Muscle of back (tissue), 11 donors: ENCODE results near the gene DUXB. TPM values are rescaled to one million over a fixed set of nuclear protein-coding genes. Genes with fewer than 3 reads are reported as not detected.

ENCODE experiments used
- DNase-seq, 3 donors: peaks; one replicate each; pipeline versions ENCODE4 v3.0.0 to v3.0.0-alpha.2; 2013
- polyA plus RNA-seq, 10 donors: library from polyadenylated mRNA; unstranded; fragments of 120-200 nt; gene quantifications; one replicate each; pipeline ENCODE4 v1.2.1, GENCODE V29; 2013; ENCODE audit not compliant: insufficient read length in 10 of 10

Gene DUXB
- polyA plus RNA-seq, 10 donors, result not detected

DNA sequence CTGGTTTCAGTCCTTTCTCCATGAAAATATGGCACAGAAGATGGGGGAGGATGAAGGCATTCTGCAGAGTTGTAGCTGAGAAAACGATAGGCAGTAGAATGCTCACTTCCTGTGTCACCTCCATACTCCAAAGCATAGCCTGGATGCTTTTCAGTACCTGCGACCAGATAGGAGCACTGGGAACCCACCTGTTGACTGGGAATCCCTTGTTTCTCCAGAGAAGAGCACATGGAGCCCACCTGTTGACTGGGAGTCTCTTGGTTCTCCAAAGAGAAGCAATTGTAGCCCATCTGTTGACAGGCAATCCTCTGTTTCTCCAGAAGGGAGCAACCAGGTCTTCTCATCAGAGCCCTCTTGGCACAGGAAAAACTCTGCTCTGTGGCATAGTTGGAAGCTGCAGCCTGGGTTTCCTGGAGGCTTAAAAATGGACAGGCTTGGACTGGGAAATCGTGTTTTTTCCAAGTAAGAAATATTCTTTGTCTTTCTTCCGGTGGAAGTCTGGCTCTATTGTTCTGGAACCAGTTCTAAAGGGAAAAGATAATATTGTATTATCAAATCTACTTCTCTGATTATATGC, 40.4 kb downstream of the DUXB start:
- DNase-seq, result no peak

DNA sequence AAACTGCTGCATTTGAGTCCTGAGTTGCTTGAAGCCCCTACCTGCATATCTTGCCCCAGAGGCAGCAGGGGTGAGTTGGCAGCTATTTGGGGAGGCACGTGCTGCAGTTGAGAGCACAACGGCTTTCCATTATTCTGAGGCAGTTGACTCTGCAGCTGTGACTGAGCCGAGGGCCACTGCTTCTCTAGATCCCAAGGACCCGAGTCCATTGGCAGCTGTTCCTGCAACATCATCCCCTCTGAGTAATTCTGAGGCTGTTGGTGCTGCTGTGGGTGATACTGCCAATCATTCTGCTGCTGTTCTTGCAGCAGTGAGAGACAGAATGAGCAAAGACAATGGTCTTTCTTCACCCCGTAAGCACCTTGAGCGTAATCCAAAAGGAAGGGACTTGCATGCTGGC, 40.9 kb downstream of the DUXB start:
- DNase-seq, result no peak

DNA sequence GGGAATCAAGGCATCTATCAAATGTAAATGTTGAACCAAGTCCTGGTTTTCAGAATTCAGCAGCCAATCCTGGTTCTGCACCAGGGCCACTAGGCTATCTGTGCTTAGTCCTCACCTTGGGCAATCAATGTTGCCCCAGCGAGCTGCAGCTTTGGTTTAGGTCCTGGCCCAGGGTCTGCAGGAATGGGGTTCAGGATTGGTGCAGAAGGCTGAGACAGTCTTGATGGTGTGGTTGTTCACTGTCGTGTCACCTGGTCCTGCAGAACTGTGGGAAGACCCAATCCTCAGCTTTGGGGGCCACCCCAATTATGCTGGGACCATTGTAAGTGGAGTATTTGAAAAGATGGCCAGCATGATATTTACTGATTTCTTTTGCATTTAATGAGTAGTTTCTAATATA, 43.1 kb downstream of the DUXB start:
- no peak for DNase-seq

GRCh38 chr16:75653922-75654321, 47.3 kb downstream of the DUXB start:
- no peak for DNase-seq

DNA sequence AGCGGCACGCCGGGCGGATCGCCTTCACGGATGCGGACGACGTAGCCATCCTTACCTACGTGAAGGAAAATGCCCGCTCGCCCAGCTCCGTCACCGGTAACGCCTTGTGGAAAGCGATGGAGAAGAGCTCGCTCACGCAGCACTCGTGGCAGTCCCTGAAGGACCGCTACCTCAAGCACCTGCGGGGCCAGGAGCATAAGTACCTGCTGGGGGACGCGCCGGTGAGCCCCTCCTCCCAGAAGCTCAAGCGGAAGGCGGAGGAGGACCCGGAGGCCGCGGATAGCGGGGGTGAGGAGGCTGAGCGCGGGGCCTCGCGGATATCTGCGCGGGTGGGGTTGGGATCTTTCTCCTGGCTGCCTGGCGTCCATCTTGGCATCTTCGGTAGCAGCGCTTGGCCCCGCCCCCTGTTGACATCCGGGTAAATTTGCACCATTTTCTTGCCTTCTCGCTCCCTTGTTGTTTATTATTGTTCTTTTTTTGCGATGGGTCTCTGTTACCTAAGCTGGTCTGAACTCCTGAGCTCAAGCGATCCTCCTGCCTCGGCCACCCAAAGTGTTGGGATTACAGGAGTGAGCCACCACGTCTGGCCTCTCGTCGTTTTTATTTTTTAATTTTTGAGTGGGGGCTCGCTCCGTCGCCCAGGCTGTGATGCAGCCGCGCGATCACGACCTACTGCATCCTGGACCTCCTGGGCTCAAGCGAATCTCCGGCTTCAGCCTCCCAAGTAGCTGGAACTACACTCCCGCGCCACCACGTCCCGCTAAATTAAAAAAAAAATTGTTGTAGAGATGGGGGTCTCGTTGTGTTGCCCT, 52.8 kb downstream of the DUXB start:
- peak; percentile 75 to 96 (median 90) for DNase-seq

DNA sequence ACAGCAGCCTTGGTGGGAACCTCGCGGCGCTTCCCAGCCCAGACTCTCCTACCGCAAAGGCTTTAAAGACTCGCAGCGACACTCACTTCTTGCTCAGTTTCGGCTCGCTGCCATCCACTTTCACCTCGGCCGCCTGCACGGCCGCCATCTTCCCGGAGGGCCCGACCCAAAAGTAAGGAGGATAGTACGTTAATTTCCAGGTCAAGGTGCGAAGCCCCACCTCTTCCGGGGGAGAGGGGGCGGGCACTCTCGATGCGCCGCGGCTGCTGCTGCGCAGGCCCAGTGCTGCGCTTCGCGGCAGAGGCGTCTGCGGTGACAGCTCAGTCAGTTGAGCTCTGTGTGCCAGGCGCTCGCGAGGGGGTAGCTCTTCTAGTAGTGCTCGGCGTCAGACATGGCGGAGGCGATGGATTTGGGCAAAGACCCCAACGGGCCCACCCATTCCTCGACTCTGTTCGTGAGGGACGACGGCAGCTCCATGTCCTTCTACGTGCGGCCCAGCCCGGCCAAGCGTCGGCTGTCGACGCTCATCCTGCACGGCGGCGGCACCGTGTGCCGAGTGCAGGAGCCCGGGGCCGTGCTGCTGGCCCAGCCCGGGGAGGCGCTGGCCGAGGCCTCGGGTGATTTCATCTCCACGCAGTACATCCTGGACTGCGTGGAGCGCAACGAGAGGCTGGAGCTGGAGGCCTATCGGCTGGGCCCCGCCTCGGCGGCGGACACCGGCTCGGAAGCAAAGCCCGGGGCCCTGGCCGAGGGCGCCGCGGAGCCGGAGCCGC, 53.6 kb downstream of the DUXB start, which contains the start of the genes KARS1 and TERF2IP:
KARS1 (minus strand) TSS at position 174 of the 773 bp plus-strand sequence; CDS start at position 148, 26 bp downstream.
TERF2IP (plus strand) TSS at position 282 of the 773 bp plus-strand sequence; CDS start at position 392, 110 bp downstream.
- peak; percentile 95 to 98 (median 96) for DNase-seq

DNA sequence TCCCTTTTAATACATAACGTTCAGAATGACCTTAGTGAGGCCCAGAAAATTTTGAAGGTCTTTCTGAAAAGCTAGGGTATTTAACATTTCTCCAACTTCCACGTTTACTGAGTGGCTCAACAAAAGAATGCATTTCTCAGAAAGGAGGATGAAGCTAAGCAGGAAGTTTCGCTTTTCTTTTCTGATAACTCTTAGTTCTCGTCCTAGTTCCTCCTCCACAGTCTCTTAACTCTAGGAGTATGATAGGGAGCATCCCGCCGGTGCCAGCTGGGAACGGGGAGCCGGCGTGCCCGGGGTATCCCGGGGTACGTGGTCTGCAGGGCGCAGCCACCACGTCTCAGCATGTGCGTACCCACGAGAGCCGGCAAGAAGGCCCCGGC, 54.2 kb downstream of the DUXB start:
- DNase-seq, result peak in 1 of 3 donors; percentile 6

- no peak for DNase-seq
Observed at GRCh38 chr16:75644240-75645012, 56.8 kb downstream of the DUXB start.

Other genes starting within 250 kb of the DUXB start
- 10 to 100 TPM; 12.0 to 24.5 (median 19.6) TPM for gene TMEM170A, start 236.8 kb downstream of the DUXB start, polyA plus RNA-seq
- gene CHST6, start 206.0 kb downstream of the DUXB start, polyA plus RNA-seq, result 1 to 10 TPM; 1.0 to 5.5 (median 3.0) TPM
- gene CHST5, start 165.4 kb downstream of the DUXB start, polyA plus RNA-seq, result under 1 TPM in 8 of 10 donors, not detected in 2; 0.05 to 0.43 (median 0.13) TPM
- gene TMEM231, start 145.2 kb downstream of the DUXB start, polyA plus RNA-seq, result 1 to 10 TPM; 5.3 to 9.6 (median 8.3) TPM
- 100 to 1,000 TPM; 122 to 148 (median 134) TPM for gene GABARAPL2, start 135.1 kb downstream of the DUXB start, polyA plus RNA-seq
- 10 to 100 TPM; 22.8 to 46.2 (median 32.4) TPM for gene ADAT1, start 78.2 kb downstream of the DUXB start, polyA plus RNA-seq
- gene KARS1, start 53.8 kb downstream of the DUXB start, polyA plus RNA-seq, result 100 to 1,000 TPM; 108 to 136 (median 128) TPM
- gene TERF2IP, start 53.7 kb downstream of the DUXB start, polyA plus RNA-seq, result 10 to 100 TPM; 55.4 to 71.4 (median 63.1) TPM
- under 1 TPM in 2 of 10 donors, not detected in 8; 0.11 to 0.31 TPM for gene CPHXL2, start 24.5 kb downstream of the DUXB start, polyA plus RNA-seq
- gene CPHXL, start 25.0 kb upstream of the DUXB start, polyA plus RNA-seq, result not detected